SW 1271 (cell line): Measurements from ENCODE around the gene EIF3J.
"Not testable (repeated sequence)": the region's sequence is repeated elsewhere in the genome, so short reads cannot be mapped to it uniquely, and the experiment has no call there.

Experiments used
- DNase-seq, 2 experiments: peaks; one replicate each; lab custom pipeline; 2025; lab: John Stamatoyannopoulos, UW

EIF3J gene

GRCh38 chr15:44536962-44537734 is at the start of gene EIF3J:
Gene EIF3J (plus strand): TSS chr15:44537147. CDS start chr15:44537195, 48 bp downstream.
- peak; percentile 85 to 95 for DNase-seq

- peak in 1 of 2 experiments; percentile 72 for DNase-seq
Measured at GRCh38 chr15:44489464-44489863, 47.5 kb upstream of the EIF3J start.

GRCh38 chr15:44490622-44491021 is 46.3 kb upstream of the EIF3J start:
- peak in 1 of 2 experiments; percentile 16 for DNase-seq

- DNase-seq = no peak
Measured at GRCh38 chr15:44492040-44492439, 44.9 kb upstream of the EIF3J start.

- no peak for DNase-seq
Measured at GRCh38 chr15:44492672-44493071, 44.3 kb upstream of the EIF3J start.

GRCh38 chr15:44495562-44495961 is 41.4 kb upstream of the EIF3J start:
- no peak for DNase-seq

GRCh38 chr15:44500555-44500954 is 36.4 kb upstream of the EIF3J start:
- no peak for DNase-seq

- peak in 1 of 2 experiments; percentile 40 for DNase-seq
Measured at GRCh38 chr15:44501768-44502366, 35.1 kb upstream of the EIF3J start.

GRCh38 chr15:44516436-44516835 is 20.5 kb upstream of the EIF3J start:
- no peak for DNase-seq

- DNase-seq = no peak
Measured at GRCh38 chr15:44519537-44519936, 17.4 kb upstream of the EIF3J start.

GRCh38 chr15:44525018-44525417 is 11.9 kb upstream of the EIF3J start:
- no peak for DNase-seq

- no peak for DNase-seq
Measured at GRCh38 chr15:44527241-44527640, 9.7 kb upstream of the EIF3J start.

- DNase-seq = no peak
Measured at GRCh38 chr15:44529864-44530604, 6.9 kb upstream of the EIF3J start.

- no peak for DNase-seq
Measured at GRCh38 chr15:44530653-44531052, 6.3 kb upstream of the EIF3J start.

GRCh38 chr15:44532275-44532674 is 4.7 kb upstream of the EIF3J start:
- not testable (repeated sequence) for DNase-seq

- peak in 1 of 2 experiments; percentile 7 for DNase-seq
Measured at GRCh38 chr15:44532689-44533088, 4.3 kb upstream of the EIF3J start.

- DNase-seq = no peak
Measured at GRCh38 chr15:44535092-44535491, 1.9 kb upstream of the EIF3J start.

- peak in 1 of 2 experiments; percentile 32 for DNase-seq
Measured at GRCh38 chr15:44535523-44536301, 1.2 kb upstream of the EIF3J start.

- peak; percentile 85 to 95 for DNase-seq
Measured at GRCh38 chr15:44536302-44536961, 515 bp upstream of the EIF3J start.

- peak in 1 of 2 experiments; percentile 34 for DNase-seq
Measured at GRCh38 chr15:44537735-44538240, 841 bp downstream of the EIF3J start.

GRCh38 chr15:44541282-44541958 is 4.5 kb downstream of the EIF3J start:
- DNase-seq = peak in 1 of 2 experiments; percentile 10
